ENCODE results near the gene TICAM1. TPM values are rescaled to one million over a fixed set of nuclear protein-coding genes. Genes with fewer than 3 reads are reported as not detected.

Gene TICAM1
- total and polyA plus RNA-seq, 2 of the 13 experiments (the other 11 are each of a cell fraction or from before 2014, with no cell fraction given) = 0.33 to 0.95 TPM

GRCh38 chr19:4870025-4870700 is 38.7 kb upstream of the TICAM1 start (continued):
- TF ChIP-seq PATZ1 (CRISPR knock-in tag; IDR thresholded peaks at IDR 0.05) (peak; percentile 77), GABPA (IDR thresholded peaks at IDR 0.05; ENCODE audit: low read depth, low read length) (no peak), GABPA (CRISPR knock-in tag; IDR thresholded peaks at IDR 0.05; ENCODE audit: low read depth) (peak; percentile 52; the same call in 1 of the 2 replicates), ZNF670 (CRISPR knock-in tag; IDR thresholded peaks at IDR 0.05; ENCODE audit: borderline replicate concordance) (no peak), CCDC6 (CRISPR knock-in tag; IDR thresholded peaks at IDR 0.05) (peak; percentile 29; the same call in 1 of the 2 replicates), MED13 (CRISPR knock-in tag; IDR thresholded peaks at IDR 0.05) (peak; percentile 68; the same call in 1 of the 2 replicates), CEBPG (CRISPR knock-in tag; IDR thresholded peaks at IDR 0.05) (peak; percentile 49), ZFY (CRISPR knock-in tag; IDR thresholded peaks at IDR 0.05) (peak; percentile 65; the same call in 1 of the 2 replicates), ZNF747 (CRISPR knock-in tag; IDR thresholded peaks at IDR 0.05; ENCODE audit: borderline replicate concordance) (peak; percentile 27; the same call in 1 of the 2 replicates), ZNF256 (CRISPR knock-in tag; conservative IDR thresholded peaks at IDR 0.05) (no peak), ZZZ3 (CRISPR knock-in tag; IDR thresholded peaks at IDR 0.05; ENCODE audit: borderline replicate concordance) (no peak), ZNF547 (CRISPR knock-in tag; IDR thresholded peaks at IDR 0.05) (0 out of 2 replicates have a peak, but pooled peaks have one; percentile 58), CREM (IDR thresholded peaks at IDR 0.05) (peak; percentile 60; the same call in 1 of the 2 replicates), CREM (CRISPR knock-in tag; IDR thresholded peaks at IDR 0.05) (no peak), NCOR1 (IDR thresholded peaks at IDR 0.05; ENCODE audit: borderline replicate concordance, low read length) (peak; percentile 57; the same call in 1 of the 2 replicates), ERF (CRISPR knock-in tag; IDR thresholded peaks at IDR 0.05) (peak; percentile 72; the same call in 1 of the 2 replicates), TBX2 (CRISPR knock-in tag; IDR thresholded peaks at IDR 0.05; ENCODE audit: borderline replicate concordance) (peak; percentile 53; the same call in 1 of the 2 replicates), ZNF614 (CRISPR knock-in tag; IDR thresholded peaks at IDR 0.05; ENCODE audit: borderline replicate concordance) (0 out of 2 replicates have a peak, but pooled peaks have one; percentile 17), ELF3 (CRISPR knock-in tag; IDR thresholded peaks at IDR 0.05) (peak; percentile 63), ARNT (IDR thresholded peaks at IDR 0.05) (no peak)
- TF ChIP-seq, protein P1, sequence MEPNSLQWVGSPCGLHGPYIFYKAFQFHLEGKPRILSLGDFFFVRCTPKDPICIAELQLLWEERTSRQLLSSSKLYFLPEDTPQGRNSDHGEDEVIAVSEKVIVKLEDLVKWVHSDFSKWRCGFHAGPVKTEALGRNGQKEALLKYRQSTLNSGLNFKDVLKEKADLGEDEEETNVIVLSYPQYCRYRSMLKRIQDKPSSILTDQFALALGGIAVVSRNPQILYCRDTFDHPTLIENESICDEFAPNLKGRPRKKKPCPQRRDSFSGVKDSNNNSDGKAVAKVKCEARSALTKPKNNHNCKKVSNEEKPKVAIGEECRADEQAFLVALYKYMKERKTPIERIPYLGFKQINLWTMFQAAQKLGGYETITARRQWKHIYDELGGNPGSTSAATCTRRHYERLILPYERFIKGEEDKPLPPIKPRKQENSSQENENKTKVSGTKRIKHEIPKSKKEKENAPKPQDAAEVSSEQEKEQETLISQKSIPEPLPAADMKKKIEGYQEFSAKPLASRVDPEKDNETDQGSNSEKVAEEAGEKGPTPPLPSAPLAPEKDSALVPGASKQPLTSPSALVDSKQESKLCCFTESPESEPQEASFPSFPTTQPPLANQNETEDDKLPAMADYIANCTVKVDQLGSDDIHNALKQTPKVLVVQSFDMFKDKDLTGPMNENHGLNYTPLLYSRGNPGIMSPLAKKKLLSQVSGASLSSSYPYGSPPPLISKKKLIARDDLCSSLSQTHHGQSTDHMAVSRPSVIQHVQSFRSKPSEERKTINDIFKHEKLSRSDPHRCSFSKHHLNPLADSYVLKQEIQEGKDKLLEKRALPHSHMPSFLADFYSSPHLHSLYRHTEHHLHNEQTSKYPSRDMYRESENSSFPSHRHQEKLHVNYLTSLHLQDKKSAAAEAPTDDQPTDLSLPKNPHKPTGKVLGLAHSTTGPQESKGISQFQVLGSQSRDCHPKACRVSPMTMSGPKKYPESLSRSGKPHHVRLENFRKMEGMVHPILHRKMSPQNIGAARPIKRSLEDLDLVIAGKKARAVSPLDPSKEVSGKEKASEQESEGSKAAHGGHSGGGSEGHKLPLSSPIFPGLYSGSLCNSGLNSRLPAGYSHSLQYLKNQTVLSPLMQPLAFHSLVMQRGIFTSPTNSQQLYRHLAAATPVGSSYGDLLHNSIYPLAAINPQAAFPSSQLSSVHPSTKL (CRISPR knock-in tag; IDR thresholded peaks at IDR 0.05) = peak; percentile 89
- TF ChIP-seq, protein P2, sequence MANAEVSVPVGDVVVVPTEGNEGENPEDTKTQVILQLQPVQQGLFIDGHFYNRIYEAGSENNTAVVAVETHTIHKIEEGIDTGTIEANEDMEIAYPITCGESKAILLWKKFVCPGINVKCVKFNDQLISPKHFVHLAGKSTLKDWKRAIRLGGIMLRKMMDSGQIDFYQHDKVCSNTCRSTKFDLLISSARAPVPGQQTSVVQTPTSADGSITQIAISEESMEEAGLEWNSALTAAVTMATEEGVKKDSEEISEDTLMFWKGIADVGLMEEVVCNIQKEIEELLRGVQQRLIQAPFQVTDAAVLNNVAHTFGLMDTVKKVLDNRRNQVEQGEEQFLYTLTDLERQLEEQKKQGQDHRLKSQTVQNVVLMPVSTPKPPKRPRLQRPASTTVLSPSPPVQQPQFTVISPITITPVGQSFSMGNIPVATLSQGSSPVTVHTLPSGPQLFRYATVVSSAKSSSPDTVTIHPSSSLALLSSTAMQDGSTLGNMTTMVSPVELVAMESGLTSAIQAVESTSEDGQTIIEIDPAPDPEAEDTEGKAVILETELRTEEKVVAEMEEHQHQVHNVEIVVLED (CRISPR knock-in tag; IDR thresholded peaks at IDR 0.05; ENCODE audit: borderline replicate concordance) = peak; percentile 53; the same call in 1 of the 2 replicates

Measured in HepG2 (cell line).